ENCODE results near the gene CDH23.

GRCh38 chr10:71534568-71535194 lies 138.0 kb downstream of the CDH23 start:
- TF ChIP-seq MXD4 (CRISPR knock-in tag; IDR thresholded peaks at IDR 0.05; ENCODE audit: borderline replicate concordance): no peak
- no peak for TF ChIP-seq CREB1 (CRISPR knock-in tag; IDR thresholded peaks at IDR 0.05)
- TF ChIP-seq ZMAT4 (CRISPR knock-in tag; IDR thresholded peaks at IDR 0.05): no peak
- TF ChIP-seq CTCF (IDR thresholded peaks at IDR 0.05): no peak
- TF ChIP-seq ESRRA (CRISPR knock-in tag; IDR thresholded peaks at IDR 0.05; ENCODE audit: borderline replicate concordance): no peak
- no peak for TF ChIP-seq HMGXB4 (CRISPR knock-in tag; IDR thresholded peaks at IDR 0.05)
- no peak for TF ChIP-seq USF2 (CRISPR knock-in tag; IDR thresholded peaks at IDR 0.05)
- no peak for TF ChIP-seq ATF1 (CRISPR knock-in tag; IDR thresholded peaks at IDR 0.05)
- TF ChIP-seq JUN (CRISPR knock-in tag; IDR thresholded peaks at IDR 0.05): no peak
- TF ChIP-seq IRF2 (CRISPR knock-in tag; IDR thresholded peaks at IDR 0.05; ENCODE audit: borderline replicate concordance, low read depth): no peak
- TF ChIP-seq ZBTB43 (CRISPR knock-in tag; IDR thresholded peaks at IDR 0.05): no peak
- no peak for TF ChIP-seq ATF3 (CRISPR knock-in tag; conservative IDR thresholded peaks at IDR 0.05)
- no peak for TF ChIP-seq NFYB (CRISPR knock-in tag; conservative IDR thresholded peaks at IDR 0.05; ENCODE audit: low read depth)
- TF ChIP-seq SMAD3 (CRISPR knock-in tag; IDR thresholded peaks at IDR 0.05; ENCODE audit: borderline replicate concordance): no peak

All from WTC11 (cell line).